Measurements from ENCODE around the gene SELENOT.

- TF ChIP-seq ZNF274 (IDR thresholded peaks at IDR 0.05; ENCODE audit: low read depth, low read length) (no peak), SUZ12 (IDR thresholded peaks at IDR 0.05; ENCODE audit: extremely low read depth, insufficient read depth, insufficient read length) (no peak), YY1 (IDR thresholded peaks at IDR 0.05; ENCODE audit: insufficient read depth, insufficient read length) (no peak)
Observed at GRCh38 chr3:150594150-150594549, 9.0 kb upstream of the SELENOT start.
